Colonic mucosa (tissue), 4 donors: Measurements from ENCODE around the gene ARNT2. TPM values are rescaled to one million over a fixed set of nuclear protein-coding genes. Genes with fewer than 3 reads are reported as not detected.

ENCODE experiments used
- DNase-seq: peaks from one replicate; pipeline ENCODE4 v3.0.0-alpha.2; 2020
- H3K27ac ChIP-seq: fragments of 200-600 bp; one replicate; pipeline ENCODE4 v1.8.0; 2021
- H3K27me3 ChIP-seq: fragments of 200-600 bp; one replicate; pipeline ENCODE4 v1.8.0; 2021
- H3K36me3 ChIP-seq: fragments of 200-600 bp; one replicate; pipeline ENCODE4 v1.8.0; 2021
- H3K4me1 ChIP-seq: fragments of 200-600 bp; one replicate; pipeline ENCODE4 v1.8.0; 2021; ENCODE audit warnings: mild to moderate bottlenecking
- H3K4me3 ChIP-seq: fragments of 200-600 bp; one replicate; pipeline ENCODE4 v1.8.0; 2021
- H3K9ac ChIP-seq, 2 donors: one replicate each; pipeline ENCODE4 v1.7.0; 2013; ENCODE audit warnings: control low read depth in 2 of 2, low read depth in 2 of 2, low read length in 2 of 2
- H3K9me3 ChIP-seq: fragments of 200-600 bp; one replicate; pipeline ENCODE4 v1.8.0; 2021
- CTCF ChIP-seq: fragments of 200-600 bp; IDR thresholded peaks from one replicate; pipeline ENCODE4 v1.8.0; 2022; ENCODE audit warnings: antibody characterized with exemption, mild to moderate bottlenecking
- intact Hi-C: fragments of 100-400 bp; cut with DNase I; formaldehyde crosslinking; loops from one replicate; pipeline ENCODE4 v1.14.1; 2022
- total RNA-seq, 2 donors: library from RNA; stranded (reverse); fragmentation: NEBNext Ultra II Directional in 1 of 2; extraction: Animal tissue kit (Norgen Biotek cat#: 25700) in 1 of 2; gene quantifications; one replicate each; pipeline ENCODE4 v1.2.1, GENCODE V29; 2021
- donor health status: healthy.
- donor health status: DM: no; HTN: no; CAD: no.
- donor health status: DM: no; HTN: no; CAD: no.

Gene ARNT2
- total RNA-seq, 2 donors from 2014 or later: 1.6 to 2.7 TPM

GRCh38 chr15:80604583-80605575 lies 200.7 kb downstream of the ARNT2 start:
- Histone ChIP-seq H3K4me3 (no peak overlapping the region), H3K9ac (no peak overlapping the region), H3K36me3 (no peaks in the 10 kb centered on the region), H3K4me1 (no peaks in the 10 kb centered on the region), H3K27me3 (no peaks in the 10 kb centered on the region), H3K27ac (no peak overlapping the region), H3K9me3 (no peaks in the 10 kb centered on the region)
- DNase-seq: no peak
- TF ChIP-seq CTCF: no peak
- intact Hi-C loops: no loop called here

- intact Hi-C loops: no loop called here
- no peaks in the 10 kb centered on the region for H3K9me3 ChIP-seq
- H3K27ac ChIP-seq: no peak overlapping the region
- H3K4me3 ChIP-seq: no peak overlapping the region
- H3K9ac ChIP-seq: no peak overlapping the region
- H3K27me3 ChIP-seq: no peaks in the 10 kb centered on the region
- no peaks in the 10 kb centered on the region for H3K4me1 ChIP-seq
- no peak for DNase-seq
- no peaks in the 10 kb centered on the region for H3K36me3 ChIP-seq
- no peak for TF ChIP-seq CTCF
Observed at GRCh38 chr15:80605591-80606150, 201.5 kb downstream of the ARNT2 start.

- Histone ChIP-seq H3K9ac (no peak overlapping the region), H3K4me3 (no peak overlapping the region), H3K9me3 (no peaks in the 10 kb centered on the region), H3K36me3 (no peaks in the 10 kb centered on the region), H3K27me3 (no peaks in the 10 kb centered on the region), H3K4me1 (no peaks in the 10 kb centered on the region), H3K27ac (no peak overlapping the region)
- no peak for TF ChIP-seq CTCF
- intact Hi-C loops: no loop called here
- no peak for DNase-seq
Observed at GRCh38 chr15:80606511-80607071, 202.4 kb downstream of the ARNT2 start.

- intact Hi-C loops: no loop called here
- Histone ChIP-seq H3K36me3 (no peaks in the 10 kb centered on the region), H3K4me1 (no peaks in the 10 kb centered on the region), H3K4me3 (no peak overlapping the region), H3K9ac (no peak overlapping the region), H3K9me3 (no peaks in the 10 kb centered on the region), H3K27me3 (no peaks in the 10 kb centered on the region), H3K27ac (no peak overlapping the region)
- TF ChIP-seq CTCF: no peak
- no peak for DNase-seq
Observed at GRCh38 chr15:80607287-80607980, 203.3 kb downstream of the ARNT2 start.

- no peaks in the 10 kb centered on the region for H3K9me3 ChIP-seq
- no peak overlapping the region for H3K27ac ChIP-seq
- H3K36me3 ChIP-seq: no peaks in the 10 kb centered on the region
- intact Hi-C loops: no loop called here
- no peak for DNase-seq
- H3K9ac ChIP-seq: no peak overlapping the region
- no peak for TF ChIP-seq CTCF
- H3K4me1 ChIP-seq: no peaks in the 10 kb centered on the region
- H3K4me3 ChIP-seq: no peak overlapping the region
- H3K27me3 ChIP-seq: no peaks in the 10 kb centered on the region
Observed at GRCh38 chr15:80608688-80609087, 204.5 kb downstream of the ARNT2 start.
